ENCODE measurements around the gene NDFIP2.

NDFIP2 gene

DNA sequence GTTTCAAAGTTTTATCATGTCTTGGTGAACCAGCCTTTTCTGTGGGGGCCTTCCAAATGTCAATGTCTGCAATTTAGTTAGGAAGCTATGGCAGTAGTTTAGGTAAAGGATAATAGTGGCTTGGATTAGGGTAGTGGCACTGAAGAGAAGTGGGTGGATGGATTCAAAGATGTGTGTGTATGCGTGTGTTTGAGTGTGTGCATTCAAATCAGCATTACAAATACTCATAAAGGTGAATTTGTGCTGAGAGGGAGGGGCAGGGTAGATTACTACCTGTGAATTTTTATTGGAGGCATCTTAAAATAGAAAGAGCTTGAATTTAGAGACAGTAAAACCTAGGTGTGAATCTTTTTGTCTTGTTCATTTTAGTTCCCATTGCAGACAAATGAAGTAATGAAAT, 16.9 kb downstream of the NDFIP2 start:
- DNase-seq: no peak

DNA sequence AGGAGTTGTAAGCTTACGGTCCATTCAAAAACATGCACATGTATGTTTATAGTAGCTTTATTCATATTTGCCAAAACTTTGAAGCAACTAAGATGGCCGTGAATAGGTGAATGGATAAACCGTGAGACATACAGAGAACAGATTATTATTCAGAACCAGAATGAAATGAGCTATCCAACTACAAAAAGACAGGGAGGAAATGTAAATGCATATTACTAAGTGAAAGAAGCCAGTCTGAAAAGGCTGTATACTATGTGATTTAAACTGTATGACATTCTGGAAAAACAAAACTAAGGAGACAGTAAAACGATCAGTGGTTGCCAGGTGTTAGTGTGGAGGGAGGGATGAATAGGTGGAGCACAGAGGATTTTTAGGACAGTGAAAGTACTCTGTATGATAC, 19.9 kb downstream of the NDFIP2 start:
- DNase-seq: no peak

DNA sequence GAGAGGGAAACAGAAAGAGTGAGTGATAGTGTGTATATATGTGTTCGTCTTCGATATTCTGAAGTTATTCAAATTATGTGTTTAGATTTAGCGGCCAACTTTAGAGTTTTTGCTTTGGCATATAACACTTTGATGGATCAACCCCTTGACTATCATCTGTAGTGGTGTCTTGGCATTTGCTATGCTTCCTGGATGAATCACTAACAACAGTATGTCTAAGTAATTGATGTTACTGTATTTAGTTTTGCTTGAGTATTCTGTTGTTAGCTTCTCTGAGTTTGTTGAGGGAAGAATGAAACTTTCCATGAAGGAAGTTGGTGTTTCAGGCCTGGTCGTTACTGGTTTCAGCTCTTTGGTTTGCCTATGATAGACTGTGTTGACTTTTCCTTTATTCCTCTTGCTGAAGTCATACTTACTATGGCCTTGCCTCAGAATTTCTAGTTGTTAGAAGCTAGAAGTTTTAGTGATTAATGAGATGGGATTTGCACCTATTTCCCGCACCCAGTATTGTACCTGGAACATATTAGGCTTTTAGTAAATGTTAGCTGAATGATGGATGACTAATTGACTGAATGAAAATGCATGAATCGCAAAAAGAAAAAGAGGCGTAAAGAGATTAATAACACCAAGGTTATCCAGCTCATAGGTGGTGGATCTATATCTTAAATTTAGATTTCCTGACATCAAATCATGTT, 20.7 kb downstream of the NDFIP2 start:
- DNase-seq: no peak

DNA sequence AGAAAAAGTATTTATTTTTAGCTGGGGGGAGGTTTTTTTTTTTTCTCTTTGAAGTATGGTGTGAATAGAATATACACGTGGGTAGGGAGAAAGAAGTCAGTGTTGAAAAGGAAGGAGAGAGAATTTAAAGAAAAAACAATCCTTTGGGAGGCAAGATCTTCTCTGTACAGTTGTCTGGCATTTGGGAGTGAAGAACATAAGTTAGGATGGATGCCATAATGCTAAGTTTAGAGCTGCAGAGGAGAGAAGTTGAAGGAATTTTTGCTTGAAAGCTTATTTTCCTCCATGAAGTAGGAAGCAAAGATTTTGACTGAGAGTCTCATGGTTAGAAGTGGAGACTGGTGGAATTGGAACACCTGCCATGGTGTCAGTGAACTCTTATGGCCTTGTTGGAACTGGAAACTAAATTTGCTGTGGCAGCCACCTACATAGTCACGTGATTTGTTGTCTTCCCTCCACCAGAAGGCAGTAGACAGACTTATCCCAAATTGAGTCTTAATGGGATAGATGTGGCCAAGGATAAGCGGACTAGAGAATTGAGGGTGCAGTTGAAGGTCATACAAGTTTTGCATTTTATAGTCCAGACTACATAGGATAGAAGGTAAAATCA, 22.0 kb downstream of the NDFIP2 start:
- DNase-seq: no peak

DNA sequence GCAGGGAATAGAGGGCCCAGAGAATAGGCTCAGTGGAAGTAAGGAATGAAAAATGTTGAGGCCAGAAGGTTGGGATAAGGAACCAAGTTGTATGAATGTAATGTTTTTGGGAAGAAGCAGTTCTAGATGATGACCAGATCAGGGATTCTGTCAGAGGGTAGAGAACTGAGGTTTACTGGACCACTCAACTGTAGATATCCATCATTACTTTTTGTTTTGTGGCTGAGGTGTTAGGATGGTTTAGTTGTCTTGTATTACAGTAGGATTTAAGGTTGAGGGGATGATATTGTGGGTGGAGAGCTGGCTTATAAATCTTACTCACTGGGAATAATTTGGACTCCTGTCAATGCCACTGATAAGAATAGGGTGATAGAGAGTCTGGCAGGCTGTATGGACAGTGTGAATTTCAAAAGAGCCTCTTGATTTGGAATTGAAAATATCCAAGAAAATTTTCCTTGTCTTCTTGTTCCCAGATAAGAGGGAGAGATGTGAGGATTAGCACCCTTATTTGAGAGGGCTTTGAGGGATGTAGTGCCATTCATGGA, 22.6 kb downstream of the NDFIP2 start:
- DNase-seq: no peak

DNA sequence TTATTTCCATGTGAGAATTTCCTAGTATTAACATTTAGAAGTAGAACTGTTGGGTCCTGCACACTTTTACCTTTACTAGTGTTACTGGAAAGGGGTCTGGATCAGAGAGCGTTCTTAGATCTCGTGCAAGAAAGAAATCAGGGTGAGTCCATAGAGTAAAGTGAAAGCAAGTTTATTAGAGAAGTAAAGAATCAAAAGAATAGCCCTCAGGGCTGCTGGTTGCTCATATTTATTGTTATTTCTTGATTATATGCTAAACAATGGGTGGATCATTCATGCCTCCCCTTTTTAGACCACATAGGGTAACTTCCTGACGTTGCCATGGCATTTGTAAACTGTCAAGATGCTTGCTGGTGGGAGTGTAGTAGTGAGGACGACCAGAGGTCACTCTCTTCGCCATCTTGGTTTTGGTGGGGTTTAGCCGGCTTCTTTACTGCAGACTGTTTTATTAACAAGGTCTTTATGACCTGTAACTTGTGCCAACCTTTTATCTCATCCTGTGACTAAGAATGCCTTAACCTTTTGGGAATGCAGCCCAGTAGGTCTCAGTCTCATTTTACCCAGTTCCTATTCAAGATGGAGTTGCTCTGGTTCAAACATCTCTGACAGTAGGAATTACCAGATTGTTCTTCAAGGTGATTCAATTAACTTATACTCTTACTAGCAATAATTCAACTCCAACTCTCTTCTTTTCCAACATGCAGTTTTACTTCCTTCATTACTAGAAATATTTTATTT, 27.4 kb downstream of the NDFIP2 start:
- no peak for DNase-seq

DNA sequence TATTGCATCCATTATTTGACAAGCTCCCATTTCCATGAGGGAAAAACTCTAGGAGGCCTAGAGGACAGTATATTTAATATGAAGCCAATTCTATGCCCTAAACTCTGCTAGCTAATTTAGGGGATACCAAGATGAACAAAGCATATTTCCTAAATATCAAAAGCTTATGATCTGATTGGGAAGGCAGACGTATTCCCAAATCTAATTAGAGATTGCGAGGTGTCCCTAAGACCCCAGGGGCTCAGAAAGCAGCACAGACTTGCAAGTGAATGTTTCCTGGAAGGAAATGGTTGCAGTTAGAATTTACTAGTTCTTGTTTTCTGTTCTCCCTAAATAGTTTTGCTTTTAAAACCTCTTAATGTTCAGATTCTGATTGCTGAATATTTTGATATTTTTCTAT, 30.7 kb downstream of the NDFIP2 start:
- no peak for DNase-seq

DNA sequence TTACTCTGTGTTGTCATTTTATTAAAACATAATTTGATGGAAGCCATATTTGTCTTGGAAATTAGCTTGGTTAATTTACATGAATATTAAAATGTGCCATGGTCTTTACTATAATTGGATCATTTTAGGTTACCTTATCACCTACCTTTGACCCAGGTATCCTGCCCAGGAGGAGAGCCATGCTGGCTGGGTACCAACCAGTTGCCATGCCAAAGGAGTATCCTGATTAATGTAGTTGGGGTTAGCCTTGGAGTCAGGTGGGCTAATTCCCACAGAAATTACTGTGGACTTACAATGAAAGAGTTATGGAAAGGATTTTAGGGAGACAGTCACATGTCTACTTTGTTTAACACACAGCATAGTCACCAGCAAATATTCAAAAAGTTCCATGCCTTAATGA, 32.0 kb downstream of the NDFIP2 start:
- no peak for DNase-seq

DNA sequence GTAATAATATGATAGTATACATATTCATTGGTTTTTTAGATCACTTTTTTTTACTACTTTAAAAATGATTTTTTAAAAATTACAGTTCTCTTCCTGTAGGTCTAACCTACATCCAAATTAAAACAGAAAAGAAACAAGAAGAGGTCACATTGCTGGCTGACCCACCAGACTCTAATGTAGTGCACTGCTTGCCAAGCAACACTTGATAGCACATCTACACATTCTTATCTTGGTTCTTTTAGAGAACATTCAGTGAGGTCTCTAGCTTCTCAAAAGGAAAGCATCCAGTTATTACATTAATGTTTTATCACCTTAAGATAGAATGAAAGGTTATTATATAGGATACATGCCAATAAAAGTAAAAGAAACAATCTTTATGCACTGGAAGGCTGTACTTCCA, 35.6 kb downstream of the NDFIP2 start:
- DNase-seq: no peak

DNA sequence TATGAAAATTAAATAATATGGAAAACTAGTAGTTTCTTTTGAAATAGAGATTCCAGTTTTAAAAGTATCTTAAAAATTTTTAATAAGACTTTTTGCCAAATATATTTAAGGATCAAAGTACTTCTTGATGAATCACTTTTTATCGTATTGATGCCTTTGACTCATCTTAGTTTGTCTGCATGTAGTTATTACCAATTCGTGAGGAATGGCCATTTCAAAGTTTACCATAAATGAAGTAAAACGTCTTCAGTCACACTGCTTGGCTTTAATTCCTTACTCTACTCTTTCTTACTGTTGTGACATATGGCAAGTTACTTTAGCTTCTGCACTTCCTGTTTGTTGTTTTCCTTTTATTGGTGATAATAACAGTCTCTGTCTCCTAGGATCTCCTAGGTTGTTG, 38.3 kb downstream of the NDFIP2 start:
- no peak for DNase-seq

DNA sequence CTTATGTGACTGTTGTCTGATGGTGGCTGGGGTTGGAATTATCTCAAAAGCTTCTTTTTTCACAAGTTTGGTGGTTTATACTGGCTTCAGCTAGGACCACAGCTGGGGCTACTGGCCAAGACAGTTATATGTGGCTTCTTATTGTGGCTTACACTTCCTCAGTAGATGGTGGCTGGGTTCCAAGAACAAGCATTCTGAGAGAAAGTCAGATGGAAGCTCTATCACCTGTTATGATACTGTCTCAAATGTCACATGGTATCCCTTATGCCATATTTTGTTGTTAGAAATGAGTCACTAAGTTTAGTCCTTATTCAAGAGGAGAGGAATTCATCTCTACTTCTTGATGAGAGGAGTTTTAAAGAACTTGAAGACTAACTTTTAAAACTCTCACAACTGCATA, 41.6 kb downstream of the NDFIP2 start:
- DNase-seq: no peak

DNA sequence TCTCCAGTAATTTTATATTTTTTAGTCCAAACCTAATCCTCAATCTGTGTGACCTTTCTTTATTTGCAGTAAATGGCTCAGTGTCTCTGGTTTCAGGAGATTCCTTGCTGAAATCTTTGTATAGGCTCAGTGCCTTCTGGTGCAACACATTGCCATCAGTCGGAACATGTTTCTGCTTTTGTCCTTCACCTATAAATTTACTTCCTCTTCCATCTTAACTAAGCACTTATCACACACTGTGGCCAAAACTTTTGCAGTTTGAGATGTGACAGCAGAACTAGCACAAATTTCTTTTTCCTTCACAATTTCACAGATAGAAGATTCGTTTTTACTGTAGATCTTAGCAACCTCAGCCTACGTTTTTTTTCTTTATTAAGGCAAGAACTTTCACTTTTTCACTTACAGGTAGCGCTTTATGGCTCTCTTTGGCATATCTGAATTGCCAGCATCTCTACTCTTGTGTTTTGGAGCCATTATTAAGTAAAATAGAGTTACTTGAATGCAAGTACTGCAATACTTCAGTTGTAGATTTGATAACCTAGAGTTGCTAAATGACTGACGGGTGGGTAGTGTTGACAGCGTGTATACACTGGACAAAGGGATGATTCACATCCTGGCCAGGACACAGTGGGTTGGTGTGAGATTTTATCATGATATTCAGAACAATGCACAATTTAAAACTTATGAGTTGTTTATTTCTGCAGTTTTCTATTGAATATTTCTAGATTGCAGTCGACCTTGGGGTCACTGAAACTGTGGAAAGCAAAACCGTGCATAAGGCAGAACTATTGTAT, 44.3 kb downstream of the NDFIP2 start:
- no peak for DNase-seq

DNA sequence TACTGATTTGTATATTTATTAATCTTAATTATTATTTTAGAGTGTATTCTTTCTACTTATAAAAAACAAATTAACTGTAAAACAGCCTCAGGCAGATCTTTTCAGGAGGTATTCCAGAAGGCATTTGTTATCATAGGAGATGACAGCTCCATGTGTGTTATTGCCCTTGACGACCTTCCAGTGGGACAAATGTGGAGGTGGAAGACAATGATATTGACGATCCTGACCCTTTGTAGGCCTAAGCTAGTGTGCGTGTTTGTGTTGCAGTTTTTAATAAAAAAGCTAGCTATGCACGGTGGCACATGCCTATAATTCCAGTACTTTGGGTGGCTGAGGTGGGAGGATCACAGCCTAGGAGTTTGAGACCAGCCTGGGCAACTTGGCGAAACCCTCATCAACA, 46.7 kb downstream of the NDFIP2 start:
- no peak for DNase-seq

DNA sequence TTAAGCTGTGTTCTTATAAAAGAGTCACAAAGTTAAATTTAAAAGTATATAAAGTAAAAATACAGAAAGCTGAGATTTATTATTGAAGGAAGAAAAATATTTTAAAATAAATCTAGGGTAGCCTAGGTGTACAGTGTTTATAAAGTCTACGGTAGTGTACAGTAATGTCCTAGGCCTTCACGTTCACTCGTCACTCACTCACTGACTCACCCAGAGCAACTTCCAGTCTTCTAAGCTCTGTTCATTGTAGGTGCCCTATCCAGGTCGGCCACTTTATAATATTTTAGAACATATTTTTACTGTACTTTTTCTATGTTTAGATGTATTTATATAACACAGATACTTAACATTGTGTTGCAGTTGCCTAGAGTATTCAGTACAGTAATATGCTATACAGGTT, 47.4 kb downstream of the NDFIP2 start:
- DNase-seq: no peak

DNA sequence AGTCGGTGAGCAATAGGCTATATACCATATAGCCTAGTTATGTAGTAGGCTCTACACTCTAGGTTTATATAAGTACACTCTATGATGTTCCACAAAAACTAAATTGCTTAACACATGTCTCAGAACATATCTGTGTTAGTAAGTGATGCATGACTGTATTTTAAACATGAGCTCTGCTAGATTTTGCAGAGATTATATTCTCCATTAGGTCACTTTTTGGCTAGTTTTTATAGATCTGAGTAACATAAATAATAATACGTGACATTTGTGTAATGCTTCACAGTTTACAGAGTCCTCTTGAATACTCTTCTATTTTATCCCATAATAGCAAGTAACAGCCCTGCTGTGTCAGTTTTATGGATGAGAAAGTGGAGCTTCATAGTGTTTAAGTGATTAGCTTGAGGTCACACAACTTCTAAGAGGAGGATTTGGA, 47.8 kb downstream of the NDFIP2 start:
- DNase-seq: no peak

DNA sequence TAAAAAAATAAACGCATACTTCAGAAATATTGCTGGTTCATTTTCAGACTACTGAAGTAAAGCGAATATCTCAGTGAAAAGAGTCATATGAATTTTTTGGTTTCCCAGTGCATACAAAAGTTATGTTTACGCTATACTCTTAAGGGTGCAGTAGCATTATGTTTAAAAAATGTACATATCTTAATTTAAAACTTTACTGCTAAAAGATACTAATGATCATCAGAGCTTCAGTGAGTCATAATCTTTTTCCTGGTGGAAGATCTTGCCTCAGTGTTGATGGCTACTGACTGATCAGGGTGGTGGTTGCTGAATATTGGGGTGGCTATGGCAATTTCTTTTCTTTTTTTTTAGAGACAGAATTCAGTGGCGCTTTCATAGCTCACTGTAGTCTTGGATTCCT, 48.9 kb downstream of the NDFIP2 start:
- no peak for DNase-seq

DNA sequence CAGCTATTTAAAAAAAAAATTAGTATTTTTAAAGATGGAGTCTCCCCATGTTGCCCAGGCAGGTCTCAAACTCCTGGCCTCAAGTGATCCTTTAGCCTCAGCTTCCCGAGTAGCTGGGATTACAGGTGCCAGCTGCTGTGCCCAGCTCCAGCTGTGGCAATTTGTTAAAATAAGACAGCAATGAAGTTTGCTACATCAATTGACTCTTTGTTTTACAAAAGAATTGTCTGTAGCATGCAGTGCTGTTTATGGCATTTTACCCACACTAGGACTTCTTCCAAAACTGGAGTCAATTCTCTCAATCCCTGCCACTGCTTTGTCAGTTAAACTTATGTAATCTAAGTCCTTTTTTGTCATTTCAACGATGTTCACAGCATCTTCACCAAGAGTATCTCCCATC, 49.3 kb downstream of the NDFIP2 start:
- DNase-seq: no peak

DNA sequence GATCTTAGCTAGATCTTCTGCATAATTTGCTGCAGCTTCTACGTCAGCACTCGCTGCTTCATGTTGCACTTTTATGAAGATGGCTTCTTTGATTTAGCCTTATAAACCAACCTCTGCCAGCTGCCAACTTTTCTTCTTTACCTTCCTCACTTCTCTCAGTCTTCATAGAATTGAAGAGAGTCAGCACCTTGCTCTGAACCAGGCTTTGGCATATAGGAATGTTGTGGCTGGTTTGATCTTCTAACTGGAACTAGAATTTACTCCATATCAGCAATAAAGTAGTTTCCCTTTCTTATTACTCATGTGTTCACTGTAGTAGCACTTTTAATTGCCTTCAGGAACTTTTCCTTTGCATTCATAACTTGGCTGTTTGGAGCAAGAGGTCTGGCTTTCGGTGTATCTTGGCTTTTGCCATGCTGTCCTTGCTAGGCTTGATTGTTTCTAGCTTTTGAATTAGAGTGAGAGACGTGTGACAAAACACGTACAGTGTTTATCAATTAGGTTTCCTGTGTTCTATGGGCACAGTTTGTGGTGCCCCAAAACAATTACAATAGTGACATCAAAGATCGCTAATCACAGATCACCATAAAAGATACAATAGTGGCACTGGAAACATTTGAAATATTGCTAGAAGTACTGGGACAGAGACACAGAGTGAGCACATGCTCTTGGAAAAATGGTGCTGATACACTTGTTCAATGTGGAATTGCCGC, 50.7 kb downstream of the NDFIP2 start:
- DNase-seq: no peak

DNA sequence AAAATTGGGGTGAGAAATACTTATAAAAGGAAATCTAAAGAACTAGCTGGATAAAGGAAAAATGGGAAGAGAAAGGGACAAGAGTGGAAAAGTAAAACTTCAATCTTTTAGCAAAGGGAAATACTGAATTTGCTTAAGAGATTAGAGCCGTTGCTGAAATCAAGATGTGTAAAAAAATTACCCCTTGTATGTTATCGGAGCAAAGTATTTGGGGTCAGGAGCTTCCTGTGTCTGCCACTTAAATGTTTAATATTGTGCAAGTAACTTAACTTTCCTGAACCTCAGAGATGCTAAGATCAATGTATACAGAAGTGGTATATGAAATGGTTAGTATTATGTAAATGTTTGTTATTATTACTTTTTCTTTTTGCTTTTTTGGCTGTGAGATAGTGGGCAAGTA, 51.6 kb downstream of the NDFIP2 start:
- DNase-seq: no peak

DNA sequence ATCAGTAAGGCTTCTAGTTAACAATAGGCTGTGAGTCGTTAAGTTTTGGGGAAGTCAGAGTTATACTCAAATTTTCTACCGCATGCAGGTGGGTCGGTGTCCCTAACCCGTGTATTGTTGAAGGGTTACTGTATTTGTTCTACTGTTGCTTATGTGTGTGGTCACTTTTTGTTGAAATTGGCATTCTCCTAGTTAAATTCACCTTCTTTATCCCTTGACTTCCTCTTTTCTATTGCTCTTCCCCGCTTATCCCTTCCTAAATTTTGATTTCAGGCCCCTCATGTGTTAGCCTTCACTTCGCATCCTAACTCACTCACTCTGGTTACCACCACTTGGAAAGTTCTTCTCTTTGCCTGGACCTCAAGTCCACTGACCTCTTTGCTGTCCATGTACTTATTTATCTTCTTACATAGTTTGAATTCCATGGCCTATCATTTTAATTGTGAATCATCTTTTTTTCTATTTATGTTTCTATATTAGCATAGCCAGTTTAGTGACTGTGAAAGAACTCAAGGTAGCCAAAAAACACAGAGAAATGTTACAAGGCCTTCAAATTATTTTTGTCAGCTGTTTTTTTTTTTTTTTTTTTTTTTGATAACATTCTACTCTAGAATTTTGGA, 52.9 kb downstream of the NDFIP2 start:
- no peak for DNase-seq

DNA sequence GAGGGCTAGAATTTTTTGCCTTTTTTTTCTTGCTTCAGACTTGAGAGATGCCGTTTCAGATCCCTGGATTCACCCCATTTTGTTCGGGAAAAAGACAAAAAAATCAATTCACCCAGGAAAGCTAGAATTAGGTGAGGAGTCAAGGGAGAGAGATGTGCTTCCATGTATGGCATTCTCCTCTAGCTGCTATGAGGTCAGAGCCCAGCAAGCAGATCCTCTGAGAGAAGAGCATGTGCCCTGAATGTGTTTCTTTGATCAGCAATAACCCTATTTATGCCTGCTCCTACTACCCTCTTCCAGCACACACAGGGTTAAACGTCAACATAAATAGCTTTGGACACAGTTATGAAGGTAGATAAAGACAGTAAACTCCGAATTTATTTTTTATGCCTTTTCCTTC, 53.6 kb downstream of the NDFIP2 start:
- no peak for DNase-seq

DNA sequence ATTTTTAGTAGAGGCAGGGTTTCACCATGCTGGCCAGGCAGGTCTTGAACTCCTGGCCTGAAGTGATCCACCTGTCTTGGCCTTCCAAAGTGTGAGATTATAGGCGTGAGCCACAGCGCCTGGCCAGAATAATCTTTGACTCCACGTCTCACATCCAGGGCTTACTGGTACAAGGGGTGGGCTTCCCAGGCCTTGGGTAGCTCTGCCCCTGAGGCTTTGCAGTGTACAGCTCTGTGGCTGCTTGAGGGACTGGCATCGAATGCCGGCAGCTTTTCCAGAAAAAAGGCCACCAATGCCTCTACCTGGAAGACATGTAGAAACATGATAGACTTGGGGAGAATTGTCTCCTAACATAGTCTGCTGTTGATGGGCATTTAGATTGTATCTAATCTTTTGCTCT, 57.8 kb downstream of the NDFIP2 start:
- DNase-seq: no peak

Data from stimulated activated CD4-positive, alpha-beta T cell treated with anti-CD3 and anti-CD28 coated beads, Interleukin-12 subunit alpha, Interleukin-12 subunit beta, amount 100 ng/mL, for 4 hours (primary cell).